HG02943 (cell line): ENCODE results near the gene ESPNL.

Source experiments
- ATAC-seq: cut with Tn5 transposase; IDR thresholded peaks from one replicate; pipeline ENCODE4 v1.9.1; 2021; ENCODE audit warnings: mild to moderate bottlenecking, low read depth, moderate library complexity; ENCODE audit not compliant: unreplicated experiment

ESPNL gene

DNA sequence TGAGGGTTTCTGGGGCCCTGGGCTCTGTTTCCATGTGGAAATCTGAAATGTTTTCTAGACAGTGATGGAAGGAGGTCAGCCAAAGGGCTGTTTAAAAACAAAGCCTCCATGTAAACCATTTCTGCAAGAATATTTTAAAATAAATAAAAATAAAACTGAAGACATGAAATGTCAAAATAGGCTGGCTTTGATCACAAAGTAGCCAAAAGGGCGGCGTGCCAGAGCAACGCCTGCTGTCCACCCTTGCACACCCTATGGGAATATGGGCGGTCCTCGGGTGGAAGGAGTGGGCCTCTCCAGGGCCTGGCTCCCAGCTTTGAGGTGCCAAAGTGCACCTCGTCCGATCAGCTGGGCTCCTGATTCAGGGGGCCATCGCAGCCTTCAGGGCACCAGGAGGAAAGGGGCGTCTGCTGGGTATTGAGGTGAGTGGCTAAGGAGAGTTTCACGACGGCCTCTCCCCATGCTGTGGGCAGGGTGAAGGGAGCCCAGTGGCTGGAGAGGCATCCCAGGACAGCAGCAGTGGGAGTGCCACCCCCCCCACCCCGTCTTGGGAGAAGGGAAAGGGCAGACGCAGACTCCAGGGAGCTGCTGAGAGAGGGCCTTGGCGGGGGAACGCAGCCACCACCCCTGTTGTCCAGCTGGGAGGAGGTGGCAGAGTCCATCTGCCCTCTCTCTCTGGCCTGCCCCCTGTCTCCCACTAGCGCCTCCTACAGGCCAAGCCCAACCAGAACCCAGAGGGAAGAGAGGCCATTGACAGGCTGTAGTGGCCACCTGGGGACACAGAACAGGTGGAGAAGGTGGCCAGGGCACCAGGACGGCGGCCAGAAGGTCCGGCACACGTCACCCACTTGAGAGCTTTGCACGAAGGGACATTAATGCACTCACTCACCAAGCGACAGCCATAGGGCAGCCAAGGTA lies 52.9 kb downstream of the ESPNL start:
- ATAC-seq, result no peak

DNA sequence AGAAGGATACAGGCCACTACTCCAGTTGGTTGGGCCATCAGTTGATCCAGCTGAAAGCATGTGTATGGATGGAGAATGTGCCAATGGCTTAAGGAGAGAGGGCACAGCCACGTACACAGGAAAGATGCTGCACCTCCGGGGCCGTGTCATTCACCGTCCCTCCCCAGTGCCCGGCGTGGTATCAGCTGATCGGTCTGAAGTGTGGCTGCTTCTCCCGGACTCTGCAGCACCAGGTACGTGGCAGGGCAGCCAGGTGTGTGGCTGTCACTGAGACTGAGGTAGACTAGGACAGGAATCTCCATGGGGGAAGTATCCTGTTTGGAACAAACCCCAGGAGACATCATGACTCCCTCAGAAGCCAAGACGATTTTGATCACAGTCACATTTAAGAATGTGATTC lies 54.4 kb downstream of the ESPNL start:
- no peak for ATAC-seq

DNA sequence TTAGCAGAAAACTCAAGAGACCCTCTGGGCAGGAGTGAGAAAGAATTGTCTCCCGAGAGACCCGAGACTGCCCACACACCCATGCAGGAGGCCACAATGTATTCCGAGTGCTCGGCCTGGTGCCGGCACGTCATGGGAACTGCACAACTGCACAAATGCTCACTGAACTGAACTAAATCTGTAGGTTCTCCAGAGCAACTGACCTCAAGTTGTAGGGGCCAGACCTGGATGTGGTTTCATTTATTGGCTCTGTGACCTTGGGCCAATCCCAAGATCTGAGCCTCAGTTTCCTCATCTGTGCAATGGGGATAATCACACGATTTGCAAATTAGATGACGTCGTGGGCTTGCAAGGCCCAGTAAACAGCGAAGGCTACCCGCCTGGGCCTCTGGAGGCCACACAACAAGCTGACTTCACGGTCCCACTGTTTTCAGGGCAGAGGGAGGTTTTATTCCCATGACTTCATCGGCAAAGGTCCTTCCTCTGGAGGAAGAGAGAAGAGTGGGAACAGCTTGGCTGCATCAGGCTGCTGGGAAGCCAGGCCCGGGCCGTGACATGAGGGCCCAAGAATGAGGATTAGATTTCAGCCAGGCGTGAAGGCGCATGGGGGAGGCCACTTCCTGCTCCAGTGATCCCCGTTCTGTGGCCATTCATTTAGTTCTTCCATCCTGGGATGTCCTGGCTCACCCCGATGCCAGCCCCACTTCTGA lies 55.1 kb downstream of the ESPNL start:
- ATAC-seq, result no peak

GRCh38 chr2:238155761-238156694 lies 55.9 kb downstream of the ESPNL start:
- ATAC-seq, result no peak

DNA sequence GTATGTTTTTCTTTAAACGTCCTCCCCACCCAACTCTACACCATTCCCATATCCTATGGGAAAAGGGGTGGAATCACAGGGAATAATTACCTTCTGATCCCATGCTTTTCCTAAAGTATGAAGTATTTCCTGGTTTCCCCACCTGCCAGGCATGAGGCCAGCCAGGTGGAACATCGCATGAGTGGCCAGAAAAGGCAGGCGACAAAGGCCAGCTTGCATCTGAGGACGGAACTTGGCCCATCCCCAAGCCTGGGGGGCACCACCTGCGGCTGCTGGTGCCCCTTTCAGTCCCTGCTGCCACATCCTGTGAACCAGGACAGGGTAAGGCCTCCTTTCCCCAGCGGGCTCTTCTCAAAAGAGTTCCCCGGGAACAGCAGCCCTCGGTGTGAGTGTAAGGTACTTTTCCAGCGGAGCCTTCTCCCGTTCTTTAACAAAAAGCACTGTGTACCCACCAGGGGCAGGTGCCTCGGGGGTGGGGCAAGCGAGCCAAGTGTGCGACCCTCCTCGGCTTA lies 57.4 kb downstream of the ESPNL start:
- no peak for ATAC-seq

- ATAC-seq, result no peak
Measured at GRCh38 chr2:238158018-238158508, 57.9 kb downstream of the ESPNL start.

- ATAC-seq, result no peak
Measured at GRCh38 chr2:238158509-238159070, 58.5 kb downstream of the ESPNL start, which contains the start of gene ERFE. ERFE (plus strand) TSS chr2:238158970; CDS start chr2:238159008, 38 bp downstream.

DNA sequence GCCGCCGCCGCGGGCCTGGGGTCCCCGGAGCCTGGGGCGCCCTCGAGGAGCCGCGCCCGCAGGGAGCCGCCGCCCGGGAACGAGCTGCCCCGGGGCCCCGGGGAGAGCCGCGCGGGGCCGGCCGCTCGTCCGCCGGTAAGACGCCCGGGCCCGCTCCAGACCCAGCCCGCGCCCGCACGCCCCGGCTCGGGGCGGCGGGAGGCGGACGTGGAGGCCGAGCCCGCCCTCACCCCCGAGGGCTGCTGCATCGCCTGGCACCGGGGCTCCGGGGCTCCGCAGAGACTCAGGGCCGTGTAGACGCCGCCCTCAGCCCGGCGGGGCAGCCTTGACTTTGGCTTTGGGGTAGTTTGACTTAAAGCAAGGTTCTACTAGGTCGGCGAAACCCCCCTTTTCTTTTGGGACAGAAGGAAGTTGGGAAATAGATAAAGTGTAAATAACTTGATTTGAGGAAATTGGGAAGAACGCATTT lies 59.0 kb downstream of the ESPNL start:
- no peak for ATAC-seq

DNA sequence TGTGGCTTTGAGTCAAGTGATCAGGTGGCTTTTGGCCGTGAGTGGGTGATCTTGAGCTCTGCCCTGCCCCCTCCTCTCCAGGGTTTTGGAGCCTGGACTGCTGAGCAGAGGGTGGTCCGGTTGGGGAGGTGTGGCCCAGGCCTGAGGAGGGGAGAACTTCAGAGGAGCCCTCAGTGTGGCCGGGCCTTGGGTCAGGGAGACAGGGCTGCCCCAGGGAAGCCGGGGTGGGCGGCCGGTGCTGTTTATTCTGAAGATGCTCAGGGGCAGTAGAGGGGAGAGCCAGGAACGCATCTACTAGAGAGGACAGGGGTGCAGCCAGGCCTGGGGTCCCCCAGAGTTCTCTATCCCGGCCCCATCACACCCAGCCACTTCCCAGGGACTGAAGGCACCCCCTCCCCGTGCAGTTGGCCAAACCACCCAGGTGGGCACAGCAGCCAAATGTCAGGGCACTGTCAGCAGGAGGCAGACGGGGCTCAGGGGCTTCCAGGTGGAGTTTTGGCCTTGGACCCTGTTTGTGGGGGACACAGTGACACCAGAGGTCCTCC lies 59.6 kb downstream of the ESPNL start:
- no peak for ATAC-seq

GRCh38 chr2:238160206-238161129 lies 60.3 kb downstream of the ESPNL start:
- no peak for ATAC-seq

GRCh38 chr2:238161291-238162051 lies 61.3 kb downstream of the ESPNL start:
- ATAC-seq, result no peak

DNA sequence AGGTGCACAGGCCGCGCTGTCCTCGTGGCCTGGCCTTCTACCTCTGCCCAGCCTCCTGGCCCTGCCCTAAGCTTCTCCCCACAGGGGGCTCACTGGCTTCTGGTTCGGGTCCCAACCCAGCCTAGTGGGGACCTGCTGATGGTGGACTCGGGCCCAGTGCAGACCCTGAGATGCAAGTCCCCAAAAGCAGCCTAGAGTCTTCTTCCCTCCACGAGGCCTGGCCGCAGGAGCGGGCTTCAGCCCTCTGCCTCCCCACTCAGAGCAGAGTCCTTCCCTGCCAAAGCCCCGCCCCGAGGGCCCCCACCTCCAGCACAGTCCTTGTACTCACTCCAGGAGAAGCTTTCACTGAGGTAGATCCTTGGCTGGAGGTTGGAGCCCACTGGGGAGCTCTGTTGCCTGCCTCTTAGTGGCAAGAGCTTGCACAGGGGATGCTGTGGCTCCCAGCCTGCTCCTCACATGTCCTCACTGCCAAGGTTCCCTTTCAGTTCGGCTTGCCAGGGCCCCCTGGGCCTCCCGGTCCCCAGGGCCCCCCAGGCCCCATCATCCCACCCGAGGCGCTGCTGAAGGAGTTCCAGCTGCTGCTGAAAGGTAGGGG lies 62.2 kb downstream of the ESPNL start:
- ATAC-seq, result no peak

- no peak for ATAC-seq
Measured at GRCh38 chr2:238162846-238163441, 62.8 kb downstream of the ESPNL start.

- ATAC-seq, result no peak
Measured at GRCh38 chr2:238163481-238164198, 63.5 kb downstream of the ESPNL start.

DNA sequence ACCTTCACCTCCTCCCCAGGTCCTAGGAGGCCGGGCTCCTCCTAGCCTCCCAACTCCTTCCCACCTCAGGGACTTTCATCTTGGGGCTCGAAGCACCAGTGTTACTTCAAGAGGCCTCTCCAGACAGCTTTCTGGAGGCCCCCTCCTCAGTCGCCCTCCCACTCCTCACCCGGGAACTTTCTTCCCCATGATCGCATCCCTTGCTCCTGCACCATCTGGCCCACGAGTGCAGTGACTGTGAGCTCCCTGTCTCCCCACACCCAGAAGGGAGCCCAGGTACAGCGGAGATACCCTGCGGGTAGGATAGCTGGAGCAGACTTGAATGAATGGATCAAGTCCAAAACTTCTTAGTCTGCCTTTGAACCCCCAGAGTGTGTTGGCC lies 64.8 kb downstream of the ESPNL start:
- ATAC-seq, result no peak

DNA sequence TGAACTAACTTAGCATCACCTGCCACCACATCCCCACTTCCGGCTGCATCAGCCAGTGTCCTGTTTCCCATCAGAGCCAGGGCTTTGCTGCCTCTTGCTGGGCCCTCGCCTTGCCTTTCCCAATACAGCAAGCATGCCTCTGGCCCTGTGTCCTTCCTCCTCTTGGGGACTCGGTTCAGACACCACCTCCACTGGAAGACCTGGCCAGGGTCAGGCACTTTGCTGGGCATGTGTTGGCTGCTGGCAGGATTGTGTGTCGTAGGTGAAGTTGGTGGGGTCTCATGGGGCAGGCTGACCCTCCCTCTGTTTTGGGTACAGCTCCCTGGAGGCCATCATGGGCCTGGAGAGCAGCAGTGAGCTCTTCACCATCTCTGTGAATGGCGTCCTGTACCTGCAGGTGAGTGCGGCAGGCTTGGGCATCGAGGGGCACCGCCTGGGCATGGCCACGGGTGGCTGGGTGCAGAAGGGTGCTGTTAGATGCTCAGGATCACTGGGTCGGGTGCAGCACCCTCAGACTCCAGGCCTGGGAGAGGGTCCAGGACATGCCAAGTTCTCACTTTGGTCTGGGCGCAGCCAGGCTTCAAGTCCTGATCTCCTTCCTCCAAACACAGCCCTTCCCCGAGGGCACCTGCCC lies 65.3 kb downstream of the ESPNL start:
- ATAC-seq, result no peak
